ENCODE measurements around the gene CPXM1. TPM values are rescaled to one million over a fixed set of nuclear protein-coding genes. Genes with fewer than 3 reads are reported as not detected.

The CPXM1 gene
- total and polyA plus RNA-seq, 9 of the 15 experiments (the other 6 are each of a cell fraction or from before 2014, with no cell fraction given), result 0.04 to 1.1 (median 0.37) TPM; not detected in 2

DNA sequence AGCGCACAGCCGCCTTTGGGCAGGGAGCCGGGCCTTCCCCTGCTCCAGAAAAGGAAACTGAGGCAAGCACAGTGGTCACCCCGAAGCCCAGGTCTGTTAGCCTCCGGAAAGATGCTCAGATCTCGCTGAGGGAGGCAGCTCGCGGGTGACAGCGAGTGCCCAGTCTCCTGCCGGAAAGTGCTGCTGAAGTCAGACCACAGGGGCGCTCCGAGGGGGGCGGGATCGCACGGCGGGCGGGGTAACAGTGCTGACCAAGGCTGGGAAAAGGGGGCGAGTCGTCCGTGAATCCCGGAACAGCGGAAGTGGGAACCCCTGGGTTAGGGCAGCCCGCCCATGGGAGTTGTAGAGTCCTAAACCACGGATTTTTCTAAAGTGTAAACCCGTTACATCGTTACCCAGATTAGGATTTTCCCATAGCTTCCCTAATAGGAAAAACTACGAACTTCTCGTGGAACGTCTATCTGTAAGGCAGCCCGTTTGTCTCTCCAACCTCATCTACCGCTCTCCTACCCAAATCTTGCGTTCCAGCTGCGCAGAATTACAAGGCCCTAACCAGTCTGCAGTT, 40.6 kb upstream of the CPXM1 start (continued):
- TF ChIP-seq, protein P1, sequence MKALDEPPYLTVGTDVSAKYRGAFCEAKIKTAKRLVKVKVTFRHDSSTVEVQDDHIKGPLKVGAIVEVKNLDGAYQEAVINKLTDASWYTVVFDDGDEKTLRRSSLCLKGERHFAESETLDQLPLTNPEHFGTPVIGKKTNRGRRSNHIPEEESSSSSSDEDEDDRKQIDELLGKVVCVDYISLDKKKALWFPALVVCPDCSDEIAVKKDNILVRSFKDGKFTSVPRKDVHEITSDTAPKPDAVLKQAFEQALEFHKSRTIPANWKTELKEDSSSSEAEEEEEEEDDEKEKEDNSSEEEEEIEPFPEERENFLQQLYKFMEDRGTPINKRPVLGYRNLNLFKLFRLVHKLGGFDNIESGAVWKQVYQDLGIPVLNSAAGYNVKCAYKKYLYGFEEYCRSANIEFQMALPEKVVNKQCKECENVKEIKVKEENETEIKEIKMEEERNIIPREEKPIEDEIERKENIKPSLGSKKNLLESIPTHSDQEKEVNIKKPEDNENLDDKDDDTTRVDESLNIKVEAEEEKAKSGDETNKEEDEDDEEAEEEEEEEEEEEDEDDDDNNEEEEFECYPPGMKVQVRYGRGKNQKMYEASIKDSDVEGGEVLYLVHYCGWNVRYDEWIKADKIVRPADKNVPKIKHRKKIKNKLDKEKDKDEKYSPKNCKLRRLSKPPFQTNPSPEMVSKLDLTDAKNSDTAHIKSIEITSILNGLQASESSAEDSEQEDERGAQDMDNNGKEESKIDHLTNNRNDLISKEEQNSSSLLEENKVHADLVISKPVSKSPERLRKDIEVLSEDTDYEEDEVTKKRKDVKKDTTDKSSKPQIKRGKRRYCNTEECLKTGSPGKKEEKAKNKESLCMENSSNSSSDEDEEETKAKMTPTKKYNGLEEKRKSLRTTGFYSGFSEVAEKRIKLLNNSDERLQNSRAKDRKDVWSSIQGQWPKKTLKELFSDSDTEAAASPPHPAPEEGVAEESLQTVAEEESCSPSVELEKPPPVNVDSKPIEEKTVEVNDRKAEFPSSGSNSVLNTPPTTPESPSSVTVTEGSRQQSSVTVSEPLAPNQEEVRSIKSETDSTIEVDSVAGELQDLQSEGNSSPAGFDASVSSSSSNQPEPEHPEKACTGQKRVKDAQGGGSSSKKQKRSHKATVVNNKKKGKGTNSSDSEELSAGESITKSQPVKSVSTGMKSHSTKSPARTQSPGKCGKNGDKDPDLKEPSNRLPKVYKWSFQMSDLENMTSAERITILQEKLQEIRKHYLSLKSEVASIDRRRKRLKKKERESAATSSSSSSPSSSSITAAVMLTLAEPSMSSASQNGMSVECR (CRISPR knock-in tag; IDR thresholded peaks at IDR 0.05), result peak; percentile 44; the same call in 1 of the 2 replicates
- TF ChIP-seq ZNF274 (IDR thresholded peaks at IDR 0.05; ENCODE audit: borderline replicate concordance, low read depth, low read length), result no peak

DNA sequence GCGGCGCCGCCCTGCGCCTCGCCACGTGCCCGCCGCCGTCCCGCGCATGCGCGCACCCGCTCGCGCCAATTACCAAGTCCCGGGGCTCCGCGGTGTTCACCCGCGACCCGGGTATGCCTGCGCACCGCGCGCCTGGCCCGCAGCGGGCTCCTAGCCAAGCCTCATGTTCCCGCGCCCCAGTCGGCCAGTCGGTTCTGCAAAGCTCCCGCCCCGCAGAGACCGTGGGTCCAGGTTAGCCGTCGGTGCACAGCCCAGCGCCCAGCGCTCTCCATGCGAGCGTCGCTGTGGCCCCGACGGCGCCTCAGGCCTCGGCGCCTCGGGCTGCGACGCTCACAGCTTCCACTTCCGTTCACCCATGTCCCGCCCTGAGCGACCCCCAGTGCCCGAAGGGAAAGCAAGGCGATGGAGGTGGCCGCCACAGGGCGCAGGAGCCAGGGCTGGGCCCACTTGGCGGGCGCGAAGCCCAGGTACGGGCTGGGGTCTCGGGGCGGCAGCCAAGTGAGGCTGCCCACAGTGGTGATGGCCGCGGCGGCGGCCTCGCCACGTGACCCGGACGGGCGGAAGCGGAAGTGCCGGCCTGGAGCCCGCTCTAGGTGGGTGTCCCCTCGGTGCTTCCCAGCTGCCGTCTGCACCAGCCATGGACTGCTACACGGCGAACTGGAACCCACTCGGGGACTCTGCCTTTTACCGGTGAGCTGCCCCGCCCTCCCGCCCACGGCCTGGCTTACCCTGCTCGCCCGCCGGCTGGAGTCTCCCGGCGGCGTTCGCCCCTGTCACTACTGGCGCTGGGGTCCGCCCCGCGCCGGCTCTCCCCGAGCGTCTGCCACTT, 39.9 kb upstream of the CPXM1 start, which contains the start of the genes PCED1A and VPS16:
PCED1A (minus strand) TSS at position 518 of the 829 bp plus-strand sequence. CDS start 743 bp downstream, outside the sequence.
VPS16 (plus strand) TSS at position 608 of the 829 bp plus-strand sequence; CDS start at position 638, 30 bp downstream.
- WGBS (ENCODE audit: insufficient coverage, low coverage, missing lambda C conversion rate), result 9% methylated on average over 27 of the region's 98 CpGs
- Histone ChIP-seq H3K9me1 (ENCODE audit: control insufficient read depth, insufficient read depth, low read length) (no peaks in the 10 kb centered on the region), H3K9me3 (replicated peaks; ENCODE audit: control insufficient read depth, insufficient read depth, low read depth, low read length) (no peaks in the 10 kb centered on the region), H3K79me2 (ENCODE audit: control insufficient read depth, insufficient read depth, low read length) (peaks cover 3% of the 10 kb centered on the region; the same call in 1 of the 3 replicates), H3K27ac (ENCODE audit: extremely low read depth, low read depth, low read length) (peak within 1 kb of the TSS; percentile 88), H3K4me1 (replicated peaks in 1 of 2; ENCODE audit: control insufficient read depth in 2 of 2, insufficient read depth in 2 of 2, low read length in 2 of 2) (peaks cover 9 to 25% of the 10 kb centered on the region in 2 experiments; a peak in 4 of 5 replicates), H2AFZ (ENCODE audit: low read depth, low read length) (peak within 1 kb of the TSS; percentile 98), H3K36me3 (ENCODE audit: control insufficient read depth, insufficient read depth, low read length) (no peaks in the 10 kb centered on the region), H4K20me1 (replicated peaks; ENCODE audit: control insufficient read depth, insufficient read depth, low read length) (no peaks in the 10 kb centered on the region), H3K27me3 (ENCODE audit: control insufficient read depth in 2 of 2, insufficient read depth in 2 of 2, low read length in 2 of 2) (no peaks in the 10 kb centered on the region), H3K4me2 (ENCODE audit: insufficient read depth, low read length) (peak within 1 kb of the TSS; percentile 90), H3K9ac (ENCODE audit: insufficient read depth in 1 of 2, low read depth in 2 of 2, low read length in 2 of 2) (peak within 1 kb of the TSS; percentile 83 to 93), H3K4me3 (peak within 1 kb of the TSS; percentile 67)
- no TSS peak for BruUV-seq (replicated peaks)
- peak; percentile 86 to 93 (median 90) for DNase-seq (ENCODE audit: extremely low read depth in 1 of 4, low spot score in 3 of 4)
- peak; percentile 79 for FAIRE-seq
- CTCF ChIA-PET (ENCODE audit: low intra/inter-chr PET ratio), result interaction anchor here (0.5 kb wide), 1 partner anchor 429 kb away, joined by 6 read pairs; no protein-coding TSS in a partner anchor
- in situ Hi-C loops (cut with MboI), result no loop called here
- intact Hi-C loops (cut with micrococcal nuclease), result no loop called here
- POLR2A ChIA-PET, result interaction anchor here (0.8 to 1.1 kb wide), 5 partner anchors 14 to 132 kb away, joined by 3 read pairs; no protein-coding TSS in a partner anchor
- peak; percentile 100 for ATAC-seq
- TF ChIP-seq SMAD2 (IDR thresholded peaks at IDR 0.05; ENCODE audit: low read depth, low read length) (no peak), DMBX1 (CRISPR knock-in tag; IDR thresholded peaks at IDR 0.05; ENCODE audit: borderline replicate concordance) (no peak), TFAM (CRISPR knock-in tag; conservative IDR thresholded peaks at IDR 0.05) (no peak)
- TF ChIP-seq, protein P2, sequence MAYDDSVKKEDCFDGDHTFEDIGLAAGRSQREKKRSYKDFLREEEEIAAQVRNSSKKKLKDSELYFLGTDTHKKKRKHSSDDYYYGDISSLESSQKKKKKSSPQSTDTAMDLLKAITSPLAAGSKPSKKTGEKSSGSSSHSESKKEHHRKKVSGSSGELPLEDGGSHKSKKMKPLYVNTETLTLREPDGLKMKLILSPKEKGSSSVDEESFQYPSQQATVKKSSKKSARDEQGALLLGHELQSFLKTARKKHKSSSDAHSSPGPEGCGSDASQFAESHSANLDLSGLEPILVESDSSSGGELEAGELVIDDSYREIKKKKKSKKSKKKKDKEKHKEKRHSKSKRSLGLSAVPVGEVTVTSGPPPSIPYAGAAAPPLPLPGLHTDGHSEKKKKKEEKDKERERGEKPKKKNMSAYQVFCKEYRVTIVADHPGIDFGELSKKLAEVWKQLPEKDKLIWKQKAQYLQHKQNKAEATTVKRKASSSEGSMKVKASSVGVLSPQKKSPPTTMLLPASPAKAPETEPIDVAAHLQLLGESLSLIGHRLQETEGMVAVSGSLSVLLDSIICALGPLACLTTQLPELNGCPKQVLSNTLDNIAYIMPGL (CRISPR knock-in tag; IDR thresholded peaks at IDR 0.05), result no peak
- TF ChIP-seq, protein P3, sequence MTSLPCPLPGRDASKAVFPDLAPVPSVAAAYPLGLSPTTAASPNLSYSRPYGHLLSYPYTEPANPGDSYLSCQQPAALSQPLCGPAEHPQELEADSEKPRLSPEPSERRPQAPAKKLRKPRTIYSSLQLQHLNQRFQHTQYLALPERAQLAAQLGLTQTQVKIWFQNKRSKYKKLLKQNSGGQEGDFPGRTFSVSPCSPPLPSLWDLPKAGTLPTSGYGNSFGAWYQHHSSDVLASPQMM (CRISPR knock-in tag; IDR thresholded peaks at IDR 0.05), result no peak
- TF ChIP-seq, protein P4, sequence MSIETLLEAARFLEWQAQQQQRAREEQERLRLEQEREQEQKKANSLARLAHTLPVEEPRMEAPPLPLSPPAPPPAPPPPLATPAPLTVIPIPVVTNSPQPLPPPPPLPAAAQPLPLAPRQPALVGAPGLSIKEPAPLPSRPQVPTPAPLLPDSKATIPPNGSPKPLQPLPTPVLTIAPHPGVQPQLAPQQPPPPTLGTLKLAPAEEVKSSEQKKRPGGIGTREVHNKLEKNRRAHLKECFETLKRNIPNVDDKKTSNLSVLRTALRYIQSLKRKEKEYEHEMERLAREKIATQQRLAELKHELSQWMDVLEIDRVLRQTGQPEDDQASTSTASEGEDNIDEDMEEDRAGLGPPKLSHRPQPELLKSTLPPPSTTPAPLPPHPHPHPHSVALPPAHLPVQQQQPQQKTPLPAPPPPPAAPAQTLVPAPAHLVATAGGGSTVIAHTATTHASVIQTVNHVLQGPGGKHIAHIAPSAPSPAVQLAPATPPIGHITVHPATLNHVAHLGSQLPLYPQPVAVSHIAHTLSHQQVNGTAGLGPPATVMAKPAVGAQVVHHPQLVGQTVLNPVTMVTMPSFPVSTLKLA (conservative IDR thresholded peaks at IDR 0.05), result peak; percentile 98 to 99

All from K562 (cell line).